ENCODE measurements around the gene TECR.
A peak's percentile ranks its signal among the peaks of the same experiment; 100 is the strongest.

The TECR gene

DNA sequence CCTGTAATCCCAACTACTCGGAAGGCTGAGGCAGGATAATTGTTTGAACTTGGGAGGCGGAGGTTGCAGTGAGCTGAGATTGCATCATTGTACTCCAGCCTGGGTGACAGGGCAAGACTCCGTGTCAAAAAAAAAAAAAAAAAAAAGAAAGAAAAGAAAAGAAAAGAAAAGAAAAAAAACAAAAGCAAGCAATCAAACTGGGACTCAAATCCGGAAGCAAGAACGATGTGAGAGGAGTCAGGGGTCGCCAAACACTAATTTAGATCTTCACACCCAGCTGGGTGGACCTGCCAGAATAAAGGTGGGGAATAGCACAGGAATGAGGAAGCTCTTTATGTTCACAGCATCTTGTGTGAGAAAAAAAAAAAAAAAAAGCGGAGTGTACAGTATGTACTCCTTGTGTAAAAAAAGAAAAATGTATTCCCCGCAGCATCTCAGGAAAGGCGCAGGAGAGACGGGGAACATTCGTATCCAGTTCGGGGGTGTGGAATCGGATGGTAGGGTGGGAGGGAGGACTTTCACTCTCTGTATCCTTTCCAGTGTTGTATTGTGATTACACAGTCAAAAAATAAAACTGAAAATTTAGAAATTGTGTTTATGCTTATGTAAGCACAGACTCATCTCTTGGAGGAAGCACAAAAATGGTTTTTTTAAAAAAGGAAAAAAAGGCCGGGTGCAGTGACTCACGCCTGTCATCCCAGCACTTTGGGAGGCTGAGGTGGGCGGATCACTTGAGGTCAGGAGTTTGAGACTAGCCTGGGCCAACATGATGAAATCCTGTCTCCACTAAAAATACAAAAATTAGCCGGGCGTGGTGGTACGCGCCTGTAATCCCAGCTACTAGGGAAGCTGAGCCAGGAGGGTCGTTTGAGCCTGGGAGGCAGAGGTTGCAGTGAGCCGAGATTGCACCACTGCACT, 18.8 kb upstream of the TECR start:
- no peak for DNase-seq

GRCh38 chr19:14511229-14511593, 18.2 kb upstream of the TECR start:
- DNase-seq: no peak

DNA sequence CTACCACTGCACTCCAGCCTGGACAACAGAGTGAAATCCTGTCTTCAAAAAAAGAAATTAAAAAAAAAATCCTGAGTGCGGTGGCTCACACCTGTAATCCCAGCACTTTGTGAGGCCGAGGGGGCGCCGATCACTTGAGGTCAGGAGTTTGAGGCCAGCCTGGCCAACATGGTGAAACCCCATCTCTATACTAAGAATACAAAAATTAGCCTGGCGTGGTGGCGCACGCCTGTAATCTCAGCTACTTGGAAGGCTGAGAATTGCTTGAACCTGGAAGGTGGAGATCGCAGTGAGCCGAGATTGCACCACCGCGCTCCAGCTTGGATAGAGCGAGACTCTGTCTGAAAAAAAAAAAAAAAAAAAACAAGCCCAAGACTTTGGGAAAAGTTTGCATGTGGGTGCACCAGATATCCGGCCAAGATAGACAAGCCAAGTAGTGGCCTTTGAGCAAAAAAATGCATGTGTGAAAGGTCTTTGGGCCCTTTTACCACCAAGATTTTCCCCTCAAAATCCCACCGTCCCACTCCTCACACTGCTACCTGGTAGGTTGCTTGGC, 16.9 kb upstream of the TECR start:
- DNase-seq: no peak

GRCh38 chr19:14514215-14514863, 15.1 kb upstream of the TECR start:
- DNase-seq: no peak

GRCh38 chr19:14515501-14516047, 13.8 kb upstream of the TECR start:
- no peak for DNase-seq

DNA sequence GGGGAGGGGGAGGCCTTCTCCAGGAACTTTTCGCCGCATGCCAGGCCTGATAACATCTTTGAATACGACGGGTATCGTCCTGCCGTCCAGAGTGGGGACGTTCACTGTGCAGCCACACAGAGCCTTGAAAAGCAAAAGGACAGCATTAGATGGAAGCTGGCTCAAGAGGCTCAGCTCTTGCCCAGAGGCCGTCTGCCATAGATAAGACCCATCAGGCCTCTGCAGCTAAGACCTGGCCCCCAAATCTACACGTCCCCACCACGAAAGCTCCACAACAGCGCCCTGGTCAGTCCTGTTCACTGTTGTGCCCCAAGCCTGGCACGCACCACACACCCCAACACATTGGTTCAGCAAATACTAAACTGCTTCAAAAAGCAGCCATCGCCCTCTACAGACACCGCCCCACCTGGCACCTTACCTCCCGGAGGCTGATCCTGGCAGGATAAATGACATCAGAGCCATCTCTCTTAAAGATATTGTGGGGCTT, 13.3 kb upstream of the TECR start:
- DNase-seq: no peak

- DNase-seq: no peak
Observed at GRCh38 chr19:14516746-14517438, 12.5 kb upstream of the TECR start.

DNA sequence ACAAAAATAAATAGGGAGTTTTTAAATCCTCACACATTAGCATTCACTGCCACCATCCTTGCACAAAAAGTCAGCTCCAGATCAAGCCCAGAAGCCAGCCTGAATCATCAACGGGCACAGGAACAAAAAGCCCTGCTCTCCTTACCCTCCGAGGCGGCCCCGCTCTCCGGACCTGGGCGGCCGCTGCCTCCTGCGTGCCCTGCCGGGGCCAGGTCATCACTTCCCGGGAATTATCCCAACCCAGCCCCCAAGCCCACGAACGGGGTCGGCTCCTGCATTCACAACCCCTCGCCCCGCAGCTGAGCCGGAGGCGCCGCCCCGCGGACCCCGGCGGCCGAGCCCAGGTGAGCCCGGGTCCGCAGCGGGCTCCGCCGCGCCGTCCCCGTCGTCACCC, 12.0 kb upstream of the TECR start:
- no peak for DNase-seq

DNA sequence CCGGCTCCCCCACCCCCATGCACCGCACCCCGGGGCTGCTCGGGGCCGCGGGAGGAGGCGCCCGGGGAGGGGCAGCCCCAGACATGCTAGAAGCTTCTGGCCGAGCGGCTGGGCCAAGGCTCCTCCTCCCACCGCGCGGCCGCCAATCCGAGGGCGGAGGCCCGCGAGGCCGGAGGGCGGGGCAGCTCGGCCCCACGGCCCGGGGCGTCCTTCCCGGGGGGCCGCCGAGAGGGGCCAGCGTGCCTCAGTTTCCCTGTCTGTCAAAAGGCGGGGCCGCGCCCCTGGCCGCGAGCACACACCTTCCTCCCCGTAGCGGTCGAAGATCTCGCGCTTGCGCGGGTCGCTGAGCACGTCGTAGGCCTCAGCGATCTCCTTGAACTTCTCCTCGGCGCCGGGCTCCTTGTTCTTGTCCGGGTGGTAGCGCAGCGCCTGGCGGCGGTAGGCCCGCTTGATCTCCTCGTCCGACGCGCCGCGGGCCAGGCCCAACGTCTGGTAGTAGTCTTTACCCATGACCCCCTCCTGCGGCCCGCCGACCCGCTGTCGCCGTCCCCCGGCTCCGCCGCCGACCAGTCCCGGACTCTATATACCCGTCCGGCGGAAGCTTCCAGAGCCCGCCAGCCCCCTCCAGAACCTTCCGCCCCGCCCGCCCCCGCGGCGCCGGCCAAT, 11.4 kb upstream of the TECR start, which contains the start of gene DNAJB1:
Gene DNAJB1 (minus strand): TSS at position 558 of the 666 bp plus-strand sequence. CDS start 48 bp downstream, at position 510.
- DNase-seq: peak; percentile 84

- DNase-seq: no peak
Observed at GRCh38 chr19:14519245-14519859, 10.0 kb upstream of the TECR start.

DNA sequence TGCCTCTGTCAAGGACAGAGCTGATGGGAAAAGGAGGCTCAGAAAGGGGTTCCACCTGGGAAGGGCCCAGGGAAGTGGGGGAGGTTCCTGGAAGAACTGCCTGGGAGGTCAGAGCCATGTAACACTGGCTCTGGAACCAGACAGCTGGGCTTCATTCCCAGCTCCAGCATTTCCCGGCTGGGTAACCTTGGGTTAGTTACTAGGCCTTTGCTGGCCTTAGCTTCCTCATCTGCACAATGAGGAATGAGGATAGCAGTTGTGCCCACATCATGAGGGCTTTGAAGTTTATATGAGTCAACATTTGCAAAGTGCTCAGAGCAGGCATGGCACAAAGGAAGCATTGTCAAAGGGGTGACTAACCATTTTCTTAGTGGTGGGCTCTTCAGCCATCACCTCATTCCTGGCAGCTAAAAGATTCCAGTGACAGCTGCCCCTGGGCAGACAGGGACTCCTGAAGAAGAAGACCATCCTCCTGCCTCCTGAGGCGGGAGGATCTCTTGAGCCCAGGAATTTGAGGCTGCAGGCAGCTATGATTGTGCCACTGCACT, 9.5 kb upstream of the TECR start:
- no peak for DNase-seq

DNA sequence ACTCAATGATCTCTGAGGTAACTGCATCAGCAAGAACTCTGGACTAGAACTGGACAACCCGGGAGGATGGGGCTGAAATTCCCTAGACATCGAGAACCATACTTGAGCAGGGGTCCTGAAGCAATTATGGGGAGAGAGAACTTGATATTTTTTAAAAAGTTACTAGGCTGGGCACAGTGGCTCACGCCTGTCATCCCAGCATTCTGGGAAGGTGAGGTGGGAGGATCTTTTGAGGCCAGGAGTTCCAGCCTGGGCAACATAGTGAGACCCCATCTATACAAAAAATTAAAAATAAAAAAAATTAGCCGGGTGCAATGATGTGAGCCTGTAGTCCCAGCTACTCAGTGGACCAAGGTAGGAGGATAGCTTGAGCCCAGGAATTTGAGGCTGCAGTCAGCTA, 8.9 kb upstream of the TECR start:
- no peak for DNase-seq

- DNase-seq: no peak
Observed at GRCh38 chr19:14525729-14526128, 3.7 kb upstream of the TECR start.

DNA sequence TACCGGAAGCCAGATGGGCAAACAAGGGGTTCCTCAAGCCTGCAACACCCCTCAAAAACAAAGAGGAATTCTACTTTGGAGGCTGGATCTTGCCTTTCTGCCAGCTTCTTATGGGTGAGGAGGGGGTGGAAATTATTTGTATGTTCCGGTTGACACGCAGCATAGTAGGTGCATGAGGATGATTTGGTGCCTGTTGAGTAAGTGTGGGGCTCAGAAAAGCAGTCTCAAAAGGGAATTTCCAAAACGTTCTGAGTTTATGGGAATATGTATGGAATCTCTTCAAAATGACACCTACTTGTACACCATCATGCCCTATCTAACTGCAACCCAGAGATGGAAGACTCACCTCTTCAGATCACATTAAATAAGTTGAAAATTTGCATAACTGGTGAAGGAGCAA, 3.0 kb upstream of the TECR start:
- no peak for DNase-seq

- no peak for DNase-seq
Observed at GRCh38 chr19:14528419-14529253, 758 bp upstream of the TECR start.

- peak; percentile 36 for DNase-seq
Observed at GRCh38 chr19:14530005-14530348, 583 bp downstream of the TECR start.

- no peak for DNase-seq
Observed at GRCh38 chr19:14530506-14530905, 1.1 kb downstream of the TECR start.

DNA sequence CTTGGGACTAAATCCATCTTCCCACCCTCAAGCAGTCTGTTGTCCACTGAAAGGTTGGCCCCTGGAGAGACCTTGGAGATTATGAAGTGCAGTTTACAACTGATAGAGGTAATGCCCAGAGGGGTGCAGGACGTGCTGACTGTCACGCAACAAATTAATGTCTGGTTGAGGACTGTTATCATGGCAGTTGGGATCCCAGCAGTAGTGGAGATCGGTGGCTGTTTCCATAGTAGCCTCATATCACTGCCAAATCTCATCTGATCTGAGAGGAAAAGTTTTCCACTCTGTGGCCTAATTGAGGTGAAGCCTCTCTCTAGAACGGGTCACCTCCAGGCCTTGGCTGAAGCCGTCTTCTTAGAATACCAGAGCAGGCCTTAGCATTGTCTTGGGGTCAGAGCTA, 4.1 kb downstream of the TECR start:
- no peak for DNase-seq

- DNase-seq: peak; percentile 68
Observed at GRCh38 chr19:14536926-14537692, 7.7 kb downstream of the TECR start.
